Natural killer cell (primary cell): ENCODE data around the gene CD3G. TPM values are rescaled to one million over a fixed set of nuclear protein-coding genes. Genes with fewer than 3 reads are reported as not detected.

Experiments used
- ATAC-seq, 3 donors: fragments of 150-1000 bp in 2 of 3; fragments of 200-7000 bp in 1 of 3; cut with Tn5 transposase; 1 replicate in 1 of 3; 2 replicates in 2 of 3; pipeline ENCODE4 v1.10.0; 2021; ENCODE audit warnings: mild to moderate bottlenecking in 2 of 3, moderate library complexity in 2 of 3
- DNase-seq, 2 donors: peaks; one replicate each; pipeline versions ENCODE4 v3.0.0 to v3.0.0-alpha.2; 2013 to 2021; ENCODE audit warnings: mixed read lengths in 1 of 2
- H3K27ac ChIP-seq: one replicate; pipeline ENCODE4 v1.5.1; 2013; ENCODE audit warnings: mild to moderate bottlenecking, low read length
- H3K27me3 ChIP-seq: one replicate; pipeline ENCODE4 v1.6.1; 2013; ENCODE audit warnings: low read length; ENCODE audit not compliant: control insufficient read depth, insufficient read depth
- H3K36me3 ChIP-seq: one replicate; pipeline ENCODE4 v1.6.1; 2013; ENCODE audit warnings: low read length; ENCODE audit not compliant: control insufficient read depth, insufficient read depth
- H3K4me1 ChIP-seq: one replicate; pipeline ENCODE4 v1.6.1; 2013; ENCODE audit warnings: low read length; ENCODE audit not compliant: control insufficient read depth, insufficient read depth
- H3K4me3 ChIP-seq: one replicate; pipeline ENCODE4 v1.5.1; 2013; ENCODE audit warnings: low read length
- H3K9me3 ChIP-seq: one replicate; pipeline ENCODE4 v1.6.1; 2013; ENCODE audit warnings: low read length; ENCODE audit not compliant: control insufficient read depth, insufficient read depth
- H3K27ac Mint-ChIP-seq, 2 donors: one replicate each; pipeline ENCODE4 v1.8.0; 2022; ENCODE audit warnings: mild to moderate bottlenecking in 2 of 2, mixed read lengths in 2 of 2, moderate library complexity in 1 of 2
- H3K27me3 Mint-ChIP-seq, 2 donors: one replicate each; pipeline ENCODE4 v1.8.0; 2022; ENCODE audit warnings: low read depth in 2 of 2, mixed read lengths in 2 of 2
- H3K36me3 Mint-ChIP-seq: one replicate; pipeline ENCODE4 v1.8.0; 2022; ENCODE audit warnings: mixed read lengths
- H3K4me1 Mint-ChIP-seq, 2 donors: one replicate each; pipeline ENCODE4 v1.8.0; 2022; ENCODE audit warnings: mixed read lengths in 2 of 2
- H3K4me3 Mint-ChIP-seq: one replicate; pipeline ENCODE4 v1.8.0; 2022; ENCODE audit warnings: mild to moderate bottlenecking, moderate library complexity, mixed read lengths
- H3K9me3 Mint-ChIP-seq, 2 donors: one replicate each; pipeline ENCODE4 v1.8.0; 2022; ENCODE audit warnings: mixed read lengths in 2 of 2
- CTCF ChIP-seq: fragments of 200-600 bp; IDR thresholded peaks from one replicate; pipeline ENCODE4 v1.8.0; 2022; ENCODE audit warnings: antibody characterized with exemption
- WGBS: methylation state at CpG from one replicate; pipeline ENCODE4 v1.1.7; 2013; ENCODE audit warnings: missing lambda C conversion rate; ENCODE audit not compliant: insufficient coverage; 5-methylcytosine and 5-hydroxymethylcytosine counted together
- intact Hi-C: fragments of 100-400 bp; cut with micrococcal nuclease; formaldehyde crosslinking; loops from one replicate; pipeline ENCODE4 v1.14.2; 2022
- total RNA-seq, 4 donors: library from RNA; stranded (reverse); fragments of 120-200 nt in 1 of 4; gene quantifications; one replicate each; pipeline versions ENCODE4 v1.2.3 to v1.2.4, GENCODE V29; 2013 to 2022

The CD3G gene
- total RNA-seq, 3 donors from 2014 or later (not counting 1 experiment from before 2014, with no cell fraction given): 7.6 to 52.1 (median 8.2) TPM

- Mint-ChIP-seq H3K4me3 (no peak overlapping the region), H3K9me3 (no peaks in the 10 kb centered on the region), H3K27me3 (no peaks in the 10 kb centered on the region), H3K4me1 (peaks cover 22 to 34% of the 10 kb centered on the region in 2 donors), H3K27ac (no peak overlapping the region), H3K36me3 (peaks cover 26% of the 10 kb centered on the region)
- TF ChIP-seq CTCF: no peak
- Histone ChIP-seq H3K27me3 (no peaks in the 10 kb centered on the region), H3K36me3 (peaks cover 57% of the 10 kb centered on the region), H3K4me1 (peaks cover 7% of the 10 kb centered on the region), H3K9me3 (no peaks in the 10 kb centered on the region), H3K27ac (no peak overlapping the region), H3K4me3 (no peak overlapping the region)
- ATAC-seq (no peak), DNase-seq (no peak)
- WGBS: 92% methylated on average over 2 of the region's 3 CpGs
- intact Hi-C loops: loop anchor here (5.0 kb wide), 1 partner anchor 122 kb away; no protein-coding TSS in a partner anchor
Measured at GRCh38 chr11:118364956-118365615, 20.9 kb downstream of the CD3G start.

GRCh38 chr11:118366287-118366686, 22.1 kb downstream of the CD3G start:
- Mint-ChIP-seq H3K27ac (no peak overlapping the region), H3K4me1 (peaks cover 16 to 27% of the 10 kb centered on the region in 2 donors), H3K4me3 (no peak overlapping the region), H3K36me3 (peaks cover 31% of the 10 kb centered on the region), H3K27me3 (no peaks in the 10 kb centered on the region), H3K9me3 (no peaks in the 10 kb centered on the region)
- intact Hi-C loops: no loop called here
- ATAC-seq (no peak), DNase-seq (no peak)
- H3K4me3 ChIP-seq: no peak overlapping the region
- no peak overlapping the region for H3K27ac ChIP-seq
- WGBS: 92% methylated on average over 1 of the region's 1 CpG
- H3K27me3 ChIP-seq: no peaks in the 10 kb centered on the region
- peaks cover 70% of the 10 kb centered on the region for H3K36me3 ChIP-seq
- no peaks in the 10 kb centered on the region for H3K4me1 ChIP-seq
- no peak for TF ChIP-seq CTCF
- H3K9me3 ChIP-seq: no peaks in the 10 kb centered on the region

GRCh38 chr11:118370774-118371173, 26.6 kb downstream of the CD3G start:
- 100% methylated on average over 3 of the region's 4 CpGs for WGBS
- intact Hi-C loops: no loop called here
- H3K4me1 Mint-ChIP-seq: no peaks in the 10 kb centered on the region

More at GRCh38 chr11:118370774-118371173, 26.6 kb downstream of the CD3G start:
- Mint-ChIP-seq H3K9me3 (no peaks in the 10 kb centered on the region), H3K27me3 (no peaks in the 10 kb centered on the region), H3K27ac (no peak overlapping the region), H3K36me3 (peaks cover 66% of the 10 kb centered on the region), H3K4me3 (no peak overlapping the region)
- no peak for ATAC-seq
- H3K4me1 ChIP-seq: no peaks in the 10 kb centered on the region
- H3K4me3 ChIP-seq: no peak overlapping the region
- no peak overlapping the region for H3K27ac ChIP-seq
- H3K27me3 ChIP-seq: no peaks in the 10 kb centered on the region
- no peak for DNase-seq
- no peaks in the 10 kb centered on the region for H3K9me3 ChIP-seq
- TF ChIP-seq CTCF: no peak
- H3K36me3 ChIP-seq: peaks cover 84% of the 10 kb centered on the region
